Measurements from ENCODE around the gene TBC1D14.

- no peak for TF ChIP-seq POLR2A (IDR thresholded peaks at IDR 0.05)
- TF ChIP-seq CTCF (IDR thresholded peaks at IDR 0.05): no peak
Measured at GRCh38 chr4:6902318-6903042, 7.1 kb upstream of the TBC1D14 start.
